Mesendoderm (in vitro differentiated cells): ENCODE data around the gene CCDC197. TPM values are rescaled to one million over a fixed set of nuclear protein-coding genes. Genes with fewer than 3 reads are reported as not detected.

Experiments used
- DNase-seq: peaks from one replicate; pipeline ENCODE4 v3.0.0; 2013
- H2AK5ac ChIP-seq: 2 replicates; pipeline ENCODE4 v1.6.1; 2013; ENCODE audit warnings: low read length, inconsistent platforms
- H2BK120ac ChIP-seq: 2 replicates; pipeline ENCODE4 v1.6.1; 2013; ENCODE audit warnings: low read depth, mild to moderate bottlenecking, low read length, moderate library complexity, mixed read lengths
- H2BK15ac ChIP-seq: replicated peaks from 2 replicates; pipeline ENCODE4 v1.6.1; 2013; ENCODE audit warnings: low read depth, mild to moderate bottlenecking, moderate library complexity
- H2BK5ac ChIP-seq: 2 replicates; pipeline ENCODE4 v1.6.1; 2013; ENCODE audit warnings: low read length, inconsistent platforms
- H3K18ac ChIP-seq: 2 replicates; pipeline ENCODE4 v1.6.1; 2013; ENCODE audit warnings: mild to moderate bottlenecking, low read length, mixed read lengths
- H3K23ac ChIP-seq: one replicate; pipeline ENCODE4 v1.6.1; 2013; ENCODE audit warnings: low read length
- H3K27ac ChIP-seq: 2 replicates; pipeline ENCODE4 v1.5.1; 2013; ENCODE audit warnings: low read depth, mild to moderate bottlenecking, inconsistent platforms, low read length, moderate library complexity
- H3K27me3 ChIP-seq: 2 replicates; pipeline ENCODE4 v1.6.1; 2013; ENCODE audit warnings: low read length, control low read depth, mild to moderate bottlenecking, inconsistent platforms; ENCODE audit not compliant: insufficient read depth, poor library complexity
- H3K36me3 ChIP-seq: 2 replicates; pipeline ENCODE4 v1.6.1; 2013; ENCODE audit warnings: low read length, inconsistent platforms; ENCODE audit not compliant: control insufficient read depth, insufficient read depth
- H3K4ac ChIP-seq: one replicate; pipeline ENCODE4 v1.6.1; 2013; ENCODE audit warnings: low read depth, mild to moderate bottlenecking, low read length, moderate library complexity
- H3K4me1 ChIP-seq: 2 replicates; pipeline ENCODE4 v1.6.1; 2013; ENCODE audit warnings: low read depth, low read length, inconsistent platforms; ENCODE audit not compliant: control insufficient read depth
- H3K4me2 ChIP-seq: 2 replicates; pipeline ENCODE4 v1.6.1; 2013; ENCODE audit warnings: low read length
- H3K4me3 ChIP-seq: 2 replicates; pipeline ENCODE4 v1.5.1; 2013; ENCODE audit warnings: mild to moderate bottlenecking, low read length
- H3K56ac ChIP-seq: one replicate; pipeline ENCODE4 v1.6.1; 2013; ENCODE audit warnings: low read length
- H3K79me1 ChIP-seq: 2 replicates; pipeline ENCODE4 v1.6.1; 2013; ENCODE audit warnings: low read length, inconsistent platforms
- H3K79me2 ChIP-seq: 2 replicates; pipeline ENCODE4 v1.6.1; 2013; ENCODE audit warnings: mild to moderate bottlenecking, low read length; ENCODE audit not compliant: control insufficient read depth, insufficient read depth
- H3K9ac ChIP-seq: 2 replicates; pipeline ENCODE4 v1.6.1; 2013; ENCODE audit warnings: low read length, inconsistent platforms
- H4K5ac ChIP-seq: one replicate; pipeline ENCODE4 v1.6.1; 2013; ENCODE audit warnings: low read length
- H4K8ac ChIP-seq: one replicate; pipeline ENCODE4 v1.6.1; 2013; ENCODE audit warnings: low read depth, mild to moderate bottlenecking, control low read depth, low read length, moderate library complexity
- WGBS: extraction: QIAGEN DNeasy Blood & Tissue Kit; methylation state at CpG from one replicate; pipeline ENCODE4 v1.1.7; 2013; ENCODE audit warnings: low lambda C conversion rate, missing lambda C conversion rate; ENCODE audit not compliant: insufficient coverage; ENCODE audit errors: extremely low coverage; 5-methylcytosine and 5-hydroxymethylcytosine counted together
- polyA plus RNA-seq, 2 experiments: library from polyadenylated mRNA; stranded (reverse); fragments of 200-250 nt; gene quantifications; one replicate each; pipeline ENCODE4 v1.2.3, GENCODE V29; 2013

Gene CCDC197
- polyA plus RNA-seq (2013, experiment 1 of 2): not detected
- polyA plus RNA-seq (2013, experiment 2 of 2): not detected

GRCh38 chr14:93997082-93997481 is at the start of gene CCDC197:
CCDC197 (plus strand) TSS chr14:93997301; CDS start chr14:93998132, 831 bp downstream.
- H2AK5ac ChIP-seq: no peak within 1 kb of the TSS
- WGBS: no CpG with 5 or more reads among the region's 1 CpG
- no peaks in the 10 kb centered on the region for H3K79me1 ChIP-seq
- no peak within 1 kb of the TSS for H2BK120ac ChIP-seq
- no peak within 1 kb of the TSS for H3K56ac ChIP-seq
- H4K8ac ChIP-seq: no peak within 1 kb of the TSS
- H3K79me2 ChIP-seq: no peaks in the 10 kb centered on the region
- no peak within 1 kb of the TSS for H3K27ac ChIP-seq
- no peak within 1 kb of the TSS for H3K18ac ChIP-seq
- no peak within 1 kb of the TSS for H3K23ac ChIP-seq
- no peaks in the 10 kb centered on the region for H3K4me1 ChIP-seq
- no peak within 1 kb of the TSS for H3K9ac ChIP-seq
- no peak within 1 kb of the TSS for H3K4me3 ChIP-seq
- no peak within 1 kb of the TSS for H2BK5ac ChIP-seq
- no peak within 1 kb of the TSS for H3K4ac ChIP-seq
- no peak within 1 kb of the TSS for H2BK15ac ChIP-seq
- no peak within 1 kb of the TSS for H3K4me2 ChIP-seq
- H3K27me3 ChIP-seq: no peaks in the 10 kb centered on the region
- no peaks in the 10 kb centered on the region for H3K36me3 ChIP-seq
- no peak for DNase-seq
- no peak within 1 kb of the TSS for H4K5ac ChIP-seq

- H3K4ac ChIP-seq: no peak overlapping the region
- H3K4me3 ChIP-seq: no peak overlapping the region
- no peak overlapping the region for H4K5ac ChIP-seq
- no peak overlapping the region for H3K9ac ChIP-seq
- H3K79me1 ChIP-seq: no peaks in the 10 kb centered on the region
- H2AK5ac ChIP-seq: no peak overlapping the region
- no CpG with 5 or more reads among the region's 13 CpGs for WGBS
- no peak for DNase-seq
- no peaks in the 10 kb centered on the region for H3K36me3 ChIP-seq
- H3K27me3 ChIP-seq: no peaks in the 10 kb centered on the region
- H3K4me1 ChIP-seq: no peaks in the 10 kb centered on the region
- no peak overlapping the region for H2BK15ac ChIP-seq
- no peak overlapping the region for H3K23ac ChIP-seq
- no peak overlapping the region for H3K4me2 ChIP-seq
- H3K27ac ChIP-seq: no peak overlapping the region
- H3K56ac ChIP-seq: no peak overlapping the region
- no peak overlapping the region for H3K18ac ChIP-seq
- H3K79me2 ChIP-seq: no peaks in the 10 kb centered on the region
- H2BK5ac ChIP-seq: no peak overlapping the region
- no peak overlapping the region for H4K8ac ChIP-seq
- no peak overlapping the region for H2BK120ac ChIP-seq
Measured at GRCh38 chr14:93949511-93950075, 47.5 kb upstream of the CCDC197 start.

- no peak for DNase-seq
- Histone ChIP-seq H4K8ac (no peak overlapping the region), H3K27me3 (no peaks in the 10 kb centered on the region), H3K9ac (no peak overlapping the region), H3K27ac (no peak overlapping the region), H2BK5ac (no peak overlapping the region), H2BK120ac (no peak overlapping the region), H3K36me3 (no peaks in the 10 kb centered on the region), H3K4ac (no peak overlapping the region), H3K4me2 (no peak overlapping the region), H3K23ac (no peak overlapping the region), H2AK5ac (no peak overlapping the region), H3K79me1 (no peaks in the 10 kb centered on the region), H4K5ac (no peak overlapping the region), H2BK15ac (no peak overlapping the region), H3K4me3 (no peak overlapping the region), H3K56ac (no peak overlapping the region), H3K4me1 (peaks cover 3% of the 10 kb centered on the region), H3K18ac (no peak overlapping the region), H3K79me2 (no peaks in the 10 kb centered on the region)
- WGBS: no CpG with 5 or more reads among the region's 20 CpGs
Measured at GRCh38 chr14:93950948-93951634, 46.0 kb upstream of the CCDC197 start.

- no CpG with 5 or more reads among the region's 7 CpGs for WGBS
- Histone ChIP-seq H3K79me1 (no peaks in the 10 kb centered on the region), H3K23ac (no peak overlapping the region), H3K4me1 (peaks cover 4% of the 10 kb centered on the region), H3K4me2 (no peak overlapping the region), H3K18ac (no peak overlapping the region), H3K9ac (no peak overlapping the region), H2BK120ac (no peak overlapping the region), H3K4ac (no peak overlapping the region), H4K5ac (no peak overlapping the region), H3K27me3 (no peaks in the 10 kb centered on the region), H2BK15ac (no peak overlapping the region), H2BK5ac (no peak overlapping the region), H4K8ac (no peak overlapping the region), H3K4me3 (no peak overlapping the region), H3K27ac (no peak overlapping the region), H3K36me3 (no peaks in the 10 kb centered on the region), H3K56ac (no peak overlapping the region), H2AK5ac (no peak overlapping the region), H3K79me2 (no peaks in the 10 kb centered on the region)
- DNase-seq: no peak
Measured at GRCh38 chr14:93951635-93952540, 45.2 kb upstream of the CCDC197 start.

- Histone ChIP-seq H2BK15ac (no peak overlapping the region), H3K18ac (no peak overlapping the region), H3K9ac (no peak overlapping the region), H2BK120ac (no peak overlapping the region), H3K79me1 (no peaks in the 10 kb centered on the region), H3K56ac (no peak overlapping the region), H3K4me3 (no peak overlapping the region), H3K27me3 (no peaks in the 10 kb centered on the region), H3K4me1 (peaks cover 4% of the 10 kb centered on the region), H3K36me3 (no peaks in the 10 kb centered on the region), H2BK5ac (no peak overlapping the region), H3K23ac (peak overlapping the region; percentile 66), H3K79me2 (no peaks in the 10 kb centered on the region), H3K4me2 (no peak overlapping the region), H3K4ac (no peak overlapping the region), H3K27ac (no peak overlapping the region), H2AK5ac (no peak overlapping the region), H4K5ac (no peak overlapping the region), H4K8ac (no peak overlapping the region)
- DNase-seq: no peak
- no CpG with 5 or more reads among the region's 3 CpGs for WGBS
Measured at GRCh38 chr14:93952829-93953228, 44.3 kb upstream of the CCDC197 start.
